ENCODE measurements around the gene MAP3K15. TPM values are rescaled to one million over a fixed set of nuclear protein-coding genes. Genes with fewer than 3 reads are reported as not detected.
A peak's percentile ranks its signal among the peaks of the same experiment; 100 is the strongest.

The MAP3K15 gene
- total RNA-seq, 2 experiments from 2014 or later = 0.21 to 0.38 TPM

- CTCF ChIA-PET = interaction anchor here (0.7 to 2.5 kb wide), 11 partner anchors 10 to 691 kb away, joined by 3 to 16 read pairs (median 4); no protein-coding TSS in a partner anchor
- H3K9me3 Mint-ChIP-seq (ENCODE audit: low read depth) = no peaks in the 10 kb centered on the region
- DNase-seq (no peak), ATAC-seq (peak; percentile 48)
- no peaks in the 10 kb centered on the region for H3K36me3 Mint-ChIP-seq
- H3K4me3 Mint-ChIP-seq = peak overlapping the region; percentile 67
- no peaks in the 10 kb centered on the region for H3K27me3 Mint-ChIP-seq
- peak overlapping the region; percentile 28 for H3K27ac Mint-ChIP-seq
- peaks cover 8% of the 10 kb centered on the region for H3K4me1 Mint-ChIP-seq
These were observed 142.6 kb downstream of the MAP3K15 start for GRCh38 chrX:19372547-19373331.

GRCh38 chrX:19372170-19372546, 143.2 kb downstream of the MAP3K15 start:
- Mint-ChIP-seq H3K4me1 (peaks cover 8% of the 10 kb centered on the region), H3K9me3 (ENCODE audit: low read depth) (no peaks in the 10 kb centered on the region)
- ATAC-seq = peak; percentile 89

GRCh38 chrX:19370061-19370460, 145.2 kb downstream of the MAP3K15 start:
- Mint-ChIP-seq H3K36me3 (peaks cover 15% of the 10 kb centered on the region), H3K27me3 (no peaks in the 10 kb centered on the region), H3K4me3 (no peak overlapping the region), H3K9me3 (ENCODE audit: low read depth) (peaks cover 3% of the 10 kb centered on the region), H3K27ac (no peak overlapping the region), H3K4me1 (peaks cover 8% of the 10 kb centered on the region)
- CTCF ChIA-PET = no interaction called here
- ATAC-seq (no peak), DNase-seq (no peak)

More at GRCh38 chrX:19372170-19372546, 143.2 kb downstream of the MAP3K15 start:
- CTCF ChIA-PET = interaction anchor here (0.7 to 2.5 kb wide), 11 partner anchors 11 to 691 kb away, joined by 3 to 16 read pairs (median 4); no protein-coding TSS in a partner anchor
- H3K4me3 Mint-ChIP-seq = peak overlapping the region; percentile 67
- DNase-seq = peak; percentile 74
- H3K36me3 Mint-ChIP-seq = no peaks in the 10 kb centered on the region
- H3K27ac Mint-ChIP-seq = peak overlapping the region; percentile 7
- no peaks in the 10 kb centered on the region for H3K27me3 Mint-ChIP-seq

- H3K9me3 Mint-ChIP-seq (ENCODE audit: low read depth) = peaks cover 3% of the 10 kb centered on the region
- no peak overlapping the region for H3K27ac Mint-ChIP-seq
- H3K36me3 Mint-ChIP-seq = peaks cover 18% of the 10 kb centered on the region
- H3K4me3 Mint-ChIP-seq = no peak overlapping the region
- H3K4me1 Mint-ChIP-seq = peaks cover 8% of the 10 kb centered on the region
- no peaks in the 10 kb centered on the region for H3K27me3 Mint-ChIP-seq
- CTCF ChIA-PET = no interaction called here
- no peak for ATAC-seq
- DNase-seq = no peak
These were observed 146.7 kb downstream of the MAP3K15 start for GRCh38 chrX:19368576-19368975.

- H3K4me3 Mint-ChIP-seq = no peak overlapping the region
- no peak overlapping the region for H3K27ac Mint-ChIP-seq
- no peaks in the 10 kb centered on the region for H3K4me1 Mint-ChIP-seq
- peaks cover 3% of the 10 kb centered on the region for H3K9me3 Mint-ChIP-seq (ENCODE audit: low read depth)
- CTCF ChIA-PET = interaction anchor here (1.0 kb wide), 1 partner anchor 11 kb away, joined by 3 read pairs; no protein-coding TSS in a partner anchor
- H3K27me3 Mint-ChIP-seq = no peaks in the 10 kb centered on the region
- DNase-seq = no peak
- ATAC-seq = no peak
- H3K36me3 Mint-ChIP-seq = peaks cover 33% of the 10 kb centered on the region
These were observed 153.6 kb downstream of the MAP3K15 start for GRCh38 chrX:19361701-19362100.

- no peaks in the 10 kb centered on the region for H3K9me3 Mint-ChIP-seq (ENCODE audit: low read depth)
- no peak overlapping the region for H3K27ac Mint-ChIP-seq
- CTCF ChIA-PET = interaction anchor here (1.0 kb wide), 1 partner anchor 12 kb away, joined by 3 read pairs; no protein-coding TSS in a partner anchor
- H3K27me3 Mint-ChIP-seq = no peaks in the 10 kb centered on the region
- no peak for ATAC-seq
- no peak for DNase-seq
- peaks cover 32% of the 10 kb centered on the region for H3K36me3 Mint-ChIP-seq
- no peaks in the 10 kb centered on the region for H3K4me1 Mint-ChIP-seq
- H3K4me3 Mint-ChIP-seq = no peak overlapping the region
These were observed 154.4 kb downstream of the MAP3K15 start for GRCh38 chrX:19360903-19361302.

GRCh38 chrX:19358521-19358920, 156.8 kb downstream of the MAP3K15 start:
- H3K27me3 Mint-ChIP-seq = no peaks in the 10 kb centered on the region
- no peak for DNase-seq
- no peaks in the 10 kb centered on the region for H3K4me1 Mint-ChIP-seq
- no peak overlapping the region for H3K4me3 Mint-ChIP-seq
- ATAC-seq = no peak
- H3K36me3 Mint-ChIP-seq = peaks cover 32% of the 10 kb centered on the region
- CTCF ChIA-PET = no interaction called here
- no peaks in the 10 kb centered on the region for H3K9me3 Mint-ChIP-seq (ENCODE audit: low read depth)
- no peak overlapping the region for H3K27ac Mint-ChIP-seq

- Mint-ChIP-seq H3K27me3 (no peaks in the 10 kb centered on the region), H3K4me3 (no peak overlapping the region), H3K4me1 (peaks cover 20% of the 10 kb centered on the region), H3K36me3 (peaks cover 54% of the 10 kb centered on the region), H3K9me3 (ENCODE audit: low read depth) (no peaks in the 10 kb centered on the region), H3K27ac (no peak overlapping the region)
- CTCF ChIA-PET = no interaction called here
- DNase-seq (no peak), ATAC-seq (no peak)
These were observed 160.7 kb downstream of the MAP3K15 start for GRCh38 chrX:19354625-19355024.

GRCh38 chrX:19350941-19351384, 164.3 kb downstream of the MAP3K15 start:
- Mint-ChIP-seq H3K9me3 (ENCODE audit: low read depth) (no peaks in the 10 kb centered on the region), H3K4me3 (no peak overlapping the region), H3K4me1 (peaks cover 33% of the 10 kb centered on the region), H3K36me3 (peaks cover 32% of the 10 kb centered on the region), H3K27ac (peak overlapping the region; percentile 87), H3K27me3 (no peaks in the 10 kb centered on the region)
- ATAC-seq (peak; percentile 78), DNase-seq (no peak)
- CTCF ChIA-PET = interaction anchor here (1.1 kb wide), 1 partner anchor 554 kb away, joined by 3 read pairs; no protein-coding TSS in a partner anchor

- Mint-ChIP-seq H3K36me3 (peaks cover 26% of the 10 kb centered on the region), H3K4me3 (no peak overlapping the region), H3K4me1 (peaks cover 37% of the 10 kb centered on the region), H3K27ac (no peak overlapping the region), H3K27me3 (no peaks in the 10 kb centered on the region), H3K9me3 (ENCODE audit: low read depth) (no peaks in the 10 kb centered on the region)
- DNase-seq = no peak
- no peak for ATAC-seq
- CTCF ChIA-PET = no interaction called here
These were observed 166.0 kb downstream of the MAP3K15 start for GRCh38 chrX:19349264-19349663.

- DNase-seq = no peak
- Mint-ChIP-seq H3K36me3 (peaks cover 20% of the 10 kb centered on the region), H3K4me1 (peaks cover 40% of the 10 kb centered on the region), H3K27ac (no peak overlapping the region), H3K4me3 (no peak overlapping the region), H3K27me3 (no peaks in the 10 kb centered on the region), H3K9me3 (ENCODE audit: low read depth) (no peaks in the 10 kb centered on the region)
- CTCF ChIA-PET = no interaction called here
- no peak for ATAC-seq
These were observed 167.4 kb downstream of the MAP3K15 start for GRCh38 chrX:19347916-19348315.

GRCh38 chrX:19344661-19345060, 170.6 kb downstream of the MAP3K15 start:
- Mint-ChIP-seq H3K4me3 (peak overlapping the region; percentile 81), H3K4me1 (peaks cover 23% of the 10 kb centered on the region), H3K36me3 (no peaks in the 10 kb centered on the region), H3K27me3 (no peaks in the 10 kb centered on the region), H3K27ac (peak overlapping the region; percentile 84), H3K9me3 (ENCODE audit: low read depth) (no peaks in the 10 kb centered on the region)
- DNase-seq = no peak
- no peak for ATAC-seq
- CTCF ChIA-PET = interaction anchor here (1.7 kb wide), 1 partner anchor 10 kb away, joined by 6 read pairs; no protein-coding TSS in a partner anchor

- H3K36me3 Mint-ChIP-seq = no peaks in the 10 kb centered on the region
- peak; percentile 98 for ATAC-seq
- DNase-seq = peak; percentile 95
- peaks cover 21% of the 10 kb centered on the region for H3K4me1 Mint-ChIP-seq
- H3K27me3 Mint-ChIP-seq = no peaks in the 10 kb centered on the region
- H3K27ac Mint-ChIP-seq = peak within 1 kb of the TSS; percentile 84
- H3K9me3 Mint-ChIP-seq (ENCODE audit: low read depth) = no peaks in the 10 kb centered on the region
- peak within 1 kb of the TSS; percentile 81 for H3K4me3 Mint-ChIP-seq
- CTCF ChIA-PET = interaction anchor here (1.7 kb wide), 1 partner anchor 10 kb away, joined by 6 read pairs; no protein-coding TSS in a partner anchor
These were observed 171.5 kb downstream of the MAP3K15 start, which contains the start of gene PDHA1 for GRCh38 chrX:19343535-19344408. Gene PDHA1, plus strand, starts transcription at chrX:19343927. Its CDS starts 111 bp downstream, at chrX:19344038.

Measured in activated CD8-positive, alpha-beta memory T cell treated with anti-CD3 and anti-CD28 coated beads, Interleukin-2, amount 10 ng/mL, durations not matched to agents 7 days and 5 days (primary cell).